Glutamatergic neuron (in vitro differentiated cells): ENCODE results near the gene LMAN1. TPM values are rescaled to one million over a fixed set of nuclear protein-coding genes. Genes with fewer than 3 reads are reported as not detected.

Experiments used
- DNase-seq: peaks from one replicate; pipeline ENCODE4 v3.0.0; 2022
- H3K27ac Mint-ChIP-seq: one replicate; pipeline ENCODE4 v1.8.0; 2020; ENCODE audit warnings: mild to moderate bottlenecking, mixed read lengths, inconsistent platforms; ENCODE audit not compliant: unreplicated experiment
- H3K27me3 Mint-ChIP-seq: one replicate; pipeline ENCODE4 v1.8.0; 2020; ENCODE audit warnings: mild to moderate bottlenecking, moderate library complexity, mixed read lengths, inconsistent platforms; ENCODE audit not compliant: unreplicated experiment
- H3K36me3 Mint-ChIP-seq: one replicate; pipeline ENCODE4 v1.8.0; 2020; ENCODE audit warnings: mild to moderate bottlenecking, mixed read lengths, inconsistent platforms; ENCODE audit not compliant: unreplicated experiment
- H3K4me1 Mint-ChIP-seq: one replicate; pipeline ENCODE4 v1.8.0; 2020; ENCODE audit warnings: mild to moderate bottlenecking, low read depth, mixed read lengths, inconsistent platforms; ENCODE audit not compliant: unreplicated experiment
- H3K4me3 Mint-ChIP-seq: one replicate; pipeline ENCODE4 v1.8.0; 2020; ENCODE audit warnings: mild to moderate bottlenecking, mixed read lengths, inconsistent platforms; ENCODE audit not compliant: unreplicated experiment
- H3K9me3 Mint-ChIP-seq: one replicate; pipeline ENCODE4 v1.8.0; 2020; ENCODE audit warnings: mild to moderate bottlenecking, moderate library complexity, mixed read lengths, inconsistent platforms; ENCODE audit not compliant: unreplicated experiment
- total RNA-seq: library from RNA; stranded (reverse); fragmentation: NEBNext Ultra II Directional; extraction: Animal tissue kit (Norgen Biotek cat#: 25700); gene quantifications from one replicate; pipeline ENCODE4 v1.2.1, GENCODE V29; 2021; ENCODE audit not compliant: unreplicated experiment
- TF ChIP-seq, protein P1 (sequence below): fragments of 200-600 bp; sonication (generic); IDR thresholded peaks from one replicate; pipeline ENCODE4 v1.5.0; 2021; ENCODE audit not compliant: partially characterized antibody, unreplicated experiment

Gene LMAN1
- total RNA-seq, 1 donor from 2014 or later: 52.3 TPM

DNA sequence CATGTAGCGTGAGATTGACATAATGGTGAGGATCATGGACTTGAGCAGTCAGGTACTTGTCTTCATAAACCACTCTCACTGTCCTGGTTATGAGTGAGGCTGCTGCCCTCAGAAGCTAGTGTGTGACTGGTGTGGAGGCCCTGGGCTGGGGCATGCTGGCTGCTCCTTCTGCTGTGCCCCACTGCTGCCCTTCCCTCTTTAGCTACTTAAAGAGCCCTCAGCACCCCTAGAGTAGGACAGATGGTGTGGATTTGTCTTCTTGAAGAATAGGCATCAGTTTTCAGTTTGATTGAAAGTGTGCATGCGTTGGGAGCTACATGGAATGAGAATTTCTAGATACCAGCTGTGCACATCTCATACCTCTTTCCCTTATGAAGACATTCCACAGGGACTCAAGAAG is 56.1 kb downstream of the LMAN1 start:
- H3K36me3 Mint-ChIP-seq: no peaks in the 10 kb centered on the region
- DNase-seq: no peak
- TF ChIP-seq, protein P1, sequence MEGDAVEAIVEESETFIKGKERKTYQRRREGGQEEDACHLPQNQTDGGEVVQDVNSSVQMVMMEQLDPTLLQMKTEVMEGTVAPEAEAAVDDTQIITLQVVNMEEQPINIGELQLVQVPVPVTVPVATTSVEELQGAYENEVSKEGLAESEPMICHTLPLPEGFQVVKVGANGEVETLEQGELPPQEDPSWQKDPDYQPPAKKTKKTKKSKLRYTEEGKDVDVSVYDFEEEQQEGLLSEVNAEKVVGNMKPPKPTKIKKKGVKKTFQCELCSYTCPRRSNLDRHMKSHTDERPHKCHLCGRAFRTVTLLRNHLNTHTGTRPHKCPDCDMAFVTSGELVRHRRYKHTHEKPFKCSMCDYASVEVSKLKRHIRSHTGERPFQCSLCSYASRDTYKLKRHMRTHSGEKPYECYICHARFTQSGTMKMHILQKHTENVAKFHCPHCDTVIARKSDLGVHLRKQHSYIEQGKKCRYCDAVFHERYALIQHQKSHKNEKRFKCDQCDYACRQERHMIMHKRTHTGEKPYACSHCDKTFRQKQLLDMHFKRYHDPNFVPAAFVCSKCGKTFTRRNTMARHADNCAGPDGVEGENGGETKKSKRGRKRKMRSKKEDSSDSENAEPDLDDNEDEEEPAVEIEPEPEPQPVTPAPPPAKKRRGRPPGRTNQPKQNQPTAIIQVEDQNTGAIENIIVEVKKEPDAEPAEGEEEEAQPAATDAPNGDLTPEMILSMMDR: no peak
- no peak overlapping the region for H3K4me3 Mint-ChIP-seq
- H3K4me1 Mint-ChIP-seq: no peaks in the 10 kb centered on the region
- H3K27me3 Mint-ChIP-seq: peaks cover 3% of the 10 kb centered on the region
- no peak overlapping the region for H3K27ac Mint-ChIP-seq
- H3K9me3 Mint-ChIP-seq: no peaks in the 10 kb centered on the region

GRCh38 chr18:59301929-59302328 is 57.1 kb downstream of the LMAN1 start:
- no peak overlapping the region for H3K4me3 Mint-ChIP-seq
- H3K36me3 Mint-ChIP-seq: no peaks in the 10 kb centered on the region
- peak overlapping the region; percentile 7 for H3K27ac Mint-ChIP-seq
- no peaks in the 10 kb centered on the region for H3K9me3 Mint-ChIP-seq
- peaks cover 3% of the 10 kb centered on the region for H3K27me3 Mint-ChIP-seq
- TF ChIP-seq, protein P1: no peak
- no peaks in the 10 kb centered on the region for H3K4me1 Mint-ChIP-seq
- DNase-seq: no peak

DNA sequence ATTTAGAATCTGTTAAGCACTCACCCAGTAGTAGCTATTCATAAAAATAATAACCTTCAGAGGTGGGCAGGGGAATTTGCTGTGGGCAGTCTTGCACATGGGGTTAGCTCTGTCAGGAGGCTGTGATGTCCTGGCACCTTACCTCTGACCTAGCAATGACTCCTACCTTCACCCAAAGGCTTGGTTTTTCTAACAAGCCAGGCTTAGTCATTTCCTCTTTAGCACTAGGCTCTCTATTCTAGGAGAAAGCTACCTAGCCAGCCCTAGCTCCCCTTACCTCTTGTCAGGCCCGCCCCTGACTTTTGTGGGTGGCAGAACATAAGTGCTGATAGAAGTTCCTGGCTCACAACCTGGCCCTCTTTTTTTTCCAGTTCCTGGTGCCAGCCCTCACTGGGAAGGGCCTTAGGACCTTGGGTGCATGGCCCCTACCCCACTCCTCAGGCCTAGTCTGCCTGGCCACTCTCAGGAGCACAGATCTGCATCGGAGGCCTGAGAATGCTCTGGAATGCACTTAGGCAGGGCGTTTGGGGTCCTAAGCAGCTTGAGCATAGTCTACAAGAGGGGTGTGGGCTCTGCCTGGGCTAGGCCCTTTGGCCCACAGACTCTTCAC is 58.3 kb downstream of the LMAN1 start:
- Mint-ChIP-seq H3K4me3 (no peak overlapping the region), H3K36me3 (no peaks in the 10 kb centered on the region), H3K27me3 (peaks cover 3% of the 10 kb centered on the region), H3K9me3 (no peaks in the 10 kb centered on the region), H3K27ac (no peak overlapping the region), H3K4me1 (no peaks in the 10 kb centered on the region)
- TF ChIP-seq, protein P1: no peak
- DNase-seq: no peak

GRCh38 chr18:59298871-59299270 is 60.2 kb downstream of the LMAN1 start:
- DNase-seq: no peak
- no peaks in the 10 kb centered on the region for H3K36me3 Mint-ChIP-seq
- H3K4me3 Mint-ChIP-seq: no peak overlapping the region
- no peaks in the 10 kb centered on the region for H3K9me3 Mint-ChIP-seq
- H3K4me1 Mint-ChIP-seq: no peaks in the 10 kb centered on the region
- peaks cover 3% of the 10 kb centered on the region for H3K27me3 Mint-ChIP-seq
- H3K27ac Mint-ChIP-seq: no peak overlapping the region
- TF ChIP-seq, protein P1: no peak

- no peaks in the 10 kb centered on the region for H3K27me3 Mint-ChIP-seq
- DNase-seq: no peak
- TF ChIP-seq, protein P1: no peak
- H3K4me3 Mint-ChIP-seq: no peak overlapping the region
- no peaks in the 10 kb centered on the region for H3K36me3 Mint-ChIP-seq
- no peaks in the 10 kb centered on the region for H3K4me1 Mint-ChIP-seq
- no peak overlapping the region for H3K27ac Mint-ChIP-seq
- no peaks in the 10 kb centered on the region for H3K9me3 Mint-ChIP-seq
Observed at GRCh38 chr18:59293317-59293716, 65.7 kb downstream of the LMAN1 start.
